Stimulated activated CD8-positive, alpha-beta memory T cell treated with anti-CD3 and anti-CD28 coated beads, Interleukin-2, amount 100 ng/mL, for 48 hours (primary cell): ENCODE data around the gene ZNF598.

Experiments used
- DNase-seq, 2 donors: peaks; one replicate each; pipeline ENCODE4 v3.0.0-alpha.2; 2020; ENCODE audit warnings: low read depth in 2 of 2

ZNF598 gene

GRCh38 chr16:2008009-2008526, 1.6 kb downstream of the ZNF598 start:
- no peak for DNase-seq

GRCh38 chr16:2007081-2007836, 2.4 kb downstream of the ZNF598 start:
- DNase-seq: no peak

GRCh38 chr16:2006317-2006716, 3.3 kb downstream of the ZNF598 start:
- no peak for DNase-seq

- DNase-seq: no peak
Measured at GRCh38 chr16:2005646-2006045, 4.0 kb downstream of the ZNF598 start.

DNA sequence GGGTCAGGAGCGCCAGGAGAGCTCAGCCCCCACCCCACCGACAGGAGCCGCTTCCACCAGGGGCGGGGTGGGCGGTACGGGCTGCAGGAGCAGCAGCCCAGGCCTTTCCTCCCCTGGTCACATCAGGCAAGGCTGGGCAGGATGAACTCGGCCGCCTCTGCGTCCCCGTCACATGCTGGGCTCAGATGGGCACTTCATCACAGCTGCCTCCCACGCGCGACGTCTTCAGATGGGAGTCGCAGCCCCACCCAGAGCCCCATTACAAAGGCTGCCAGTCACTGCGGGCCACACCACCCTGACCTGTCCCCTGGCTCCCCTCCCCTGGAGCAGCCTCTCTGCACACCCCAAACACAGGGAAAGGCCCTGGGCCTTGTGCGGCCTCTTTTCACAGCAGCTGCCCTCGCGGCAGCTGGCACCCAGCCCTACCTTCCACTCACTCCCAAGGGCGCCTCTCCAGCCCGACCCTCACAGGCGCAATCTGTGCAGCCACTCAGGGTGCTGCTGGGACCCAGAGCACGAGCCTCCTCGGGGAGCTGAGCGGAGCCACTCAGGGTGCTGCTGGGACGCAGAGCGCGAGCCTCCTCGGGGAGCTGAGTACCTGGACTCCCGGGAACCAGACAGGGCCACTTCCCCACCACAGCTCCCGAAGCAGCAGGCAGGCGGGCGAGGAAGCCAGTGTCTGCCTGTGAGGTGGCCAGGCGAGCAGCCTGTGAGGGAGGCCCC, 4.7 kb downstream of the ZNF598 start:
- DNase-seq: no peak

DNA sequence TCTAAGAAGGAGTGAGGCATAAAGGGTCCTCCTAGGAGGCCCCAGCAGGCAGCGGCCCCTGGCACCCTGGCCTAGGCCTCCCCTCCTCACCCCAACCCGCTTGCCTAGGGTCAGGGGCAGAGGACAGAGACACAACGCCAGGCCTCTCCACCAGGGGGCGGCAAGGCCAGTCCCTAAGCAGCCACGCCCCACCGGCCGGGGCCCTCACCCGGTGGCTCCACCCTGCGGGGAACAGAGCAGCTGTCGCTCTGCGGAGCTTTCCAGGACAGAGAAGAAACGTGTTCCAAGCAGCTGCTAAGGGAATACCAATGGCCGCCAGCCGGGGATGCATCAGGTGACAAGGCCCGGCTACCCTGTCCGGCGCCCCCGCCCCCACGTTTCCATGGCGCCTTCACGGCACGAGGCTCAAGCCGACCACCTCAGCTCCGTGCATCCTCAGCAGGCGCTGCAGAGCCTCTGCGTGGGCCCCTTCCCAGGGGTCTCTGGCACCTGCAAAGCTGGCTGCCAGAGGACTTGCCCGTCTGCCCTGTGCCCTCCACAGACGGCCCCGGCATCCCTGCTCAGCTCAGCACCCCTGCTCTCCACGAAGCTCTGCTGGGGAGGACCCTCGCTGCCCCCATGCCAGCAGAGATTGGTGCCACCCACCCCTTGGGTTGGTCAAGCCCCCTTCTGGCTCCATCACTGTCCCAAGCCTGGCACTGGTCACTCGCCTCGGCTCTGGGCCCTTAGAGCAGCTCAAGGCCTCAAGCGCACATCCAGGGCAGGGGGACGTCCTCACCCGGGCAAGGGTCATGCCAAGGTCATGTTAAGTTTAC, 5.6 kb downstream of the ZNF598 start:
- DNase-seq: peak; percentile 88 to 94

GRCh38 chr16:2003231-2003826, 6.3 kb downstream of the ZNF598 start:
- DNase-seq: no peak

DNA sequence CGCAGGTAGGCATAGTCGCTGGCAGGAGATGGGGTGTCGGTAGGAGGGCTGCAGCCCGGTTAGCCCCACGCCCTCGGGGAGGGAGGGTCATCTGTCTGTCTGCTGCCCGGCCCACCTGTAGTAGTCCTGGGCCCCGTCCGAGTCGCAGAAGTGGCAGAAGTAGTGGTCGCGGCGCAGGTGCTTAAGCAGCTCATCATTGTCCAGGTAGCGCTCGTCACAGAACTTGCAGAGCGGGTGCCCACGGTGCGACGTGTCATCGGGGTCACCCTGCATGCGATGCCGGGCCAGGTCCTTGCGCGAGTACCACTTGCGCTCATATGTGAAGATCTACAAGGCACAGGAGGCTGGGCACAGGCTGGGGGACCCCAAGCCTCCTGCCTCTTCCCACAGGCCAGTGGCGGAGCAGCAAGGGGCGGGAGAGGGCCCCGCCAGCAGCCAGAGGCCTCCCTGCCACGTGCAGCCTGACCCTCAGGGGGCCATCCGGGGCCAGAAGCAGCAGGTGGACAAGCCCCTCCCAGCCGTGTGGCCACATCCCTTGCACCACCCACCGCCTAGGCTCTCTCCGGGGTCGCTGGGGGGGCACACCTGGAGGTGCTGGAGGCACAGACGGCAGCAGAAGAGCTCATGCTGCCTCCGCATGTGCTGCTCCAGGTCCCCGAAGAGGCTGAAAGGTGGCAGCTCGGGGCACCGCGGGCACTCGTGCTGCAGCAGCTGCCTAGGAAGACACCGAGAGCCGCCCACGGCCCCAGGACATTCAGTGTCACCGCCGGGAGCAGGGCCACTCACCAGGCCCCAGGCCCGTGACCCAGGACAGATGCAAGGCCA, 7.0 kb downstream of the ZNF598 start:
- DNase-seq: no peak

- no peak for DNase-seq
Measured at GRCh38 chr16:2001456-2002355, 7.9 kb downstream of the ZNF598 start.

DNA sequence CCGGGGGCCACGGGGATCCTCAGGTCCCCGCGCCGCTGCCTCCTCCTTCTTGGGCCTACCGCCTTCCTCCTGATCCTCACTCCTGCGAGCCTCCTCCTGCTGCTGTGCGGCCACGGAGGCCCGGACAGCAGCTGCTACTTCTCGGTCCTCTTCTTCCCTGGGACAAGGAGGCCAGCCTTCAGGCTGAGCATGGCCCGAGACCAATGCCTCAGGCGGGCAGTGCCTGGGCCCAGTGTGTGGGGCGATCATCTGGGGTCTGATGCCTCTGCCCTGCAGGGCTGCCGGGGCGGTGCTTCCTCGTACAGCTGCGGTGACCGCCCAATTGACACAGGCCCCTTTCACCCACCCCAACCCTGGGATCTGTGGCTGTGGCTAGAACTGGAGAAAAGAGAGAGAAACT, 8.6 kb downstream of the ZNF598 start:
- no peak for DNase-seq

- DNase-seq: no peak
Measured at GRCh38 chr16:1999866-2000514, 9.6 kb downstream of the ZNF598 start.

- no peak for DNase-seq
Measured at GRCh38 chr16:1998852-1999801, 10.5 kb downstream of the ZNF598 start.

DNA sequence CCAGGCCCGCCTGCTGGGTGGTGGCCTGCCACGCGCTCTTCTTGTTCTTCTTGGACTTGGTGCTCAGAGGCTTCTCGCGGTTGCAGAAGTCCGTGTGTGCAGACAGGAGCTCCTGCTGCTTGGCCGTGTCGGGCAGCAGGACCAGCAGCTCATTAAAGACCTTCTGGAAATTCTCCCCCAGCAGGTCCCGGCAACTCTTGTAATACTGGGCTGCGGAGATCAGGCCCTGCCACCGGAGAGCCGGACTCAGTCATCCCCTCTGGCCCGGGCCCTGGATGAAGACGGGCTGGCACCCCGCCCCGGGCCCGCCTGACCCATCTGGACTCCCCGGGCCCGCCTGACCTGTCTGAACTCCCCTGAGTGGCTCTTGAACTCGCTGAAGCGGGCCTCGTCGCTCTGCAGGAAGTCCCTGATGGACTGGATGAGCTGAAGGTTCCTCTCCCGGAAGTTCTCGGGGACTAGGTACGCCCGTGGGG, 11.2 kb downstream of the ZNF598 start:
- DNase-seq: no peak

GRCh38 chr16:1997494-1998359, 11.9 kb downstream of the ZNF598 start:
- DNase-seq: no peak

DNA sequence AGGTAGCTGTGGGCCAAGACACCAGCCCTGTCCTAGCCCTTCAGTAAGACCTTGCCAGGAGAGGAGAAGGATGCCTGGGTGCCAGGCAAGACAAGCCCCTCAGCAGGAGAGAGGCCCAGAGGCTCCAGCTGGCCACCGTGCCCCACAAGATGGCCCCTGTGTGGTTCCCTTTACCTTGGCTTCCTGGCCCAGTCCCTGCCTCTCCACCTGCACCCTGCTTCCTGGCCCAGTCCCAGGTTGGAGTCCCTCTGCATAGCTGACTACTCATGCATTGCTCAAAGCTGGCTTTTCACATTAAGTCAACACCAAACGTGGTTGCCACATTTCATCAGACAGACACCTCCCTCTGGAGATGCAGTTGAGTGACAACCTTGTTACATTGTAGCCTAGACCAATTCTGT, 15.9 kb downstream of the ZNF598 start:
- DNase-seq: no peak

GRCh38 chr16:1992704-1993317, 16.8 kb downstream of the ZNF598 start:
- no peak for DNase-seq
